NCI-H1694 treated with DMSO at 0.1 percent for 48 hours (cell line): Measurements from ENCODE around the gene C1QTNF2.

Experiments used
- DNase-seq: peaks from one replicate; lab custom pipeline; 2025; lab: John Stamatoyannopoulos, UW

The C1QTNF2 gene

DNA sequence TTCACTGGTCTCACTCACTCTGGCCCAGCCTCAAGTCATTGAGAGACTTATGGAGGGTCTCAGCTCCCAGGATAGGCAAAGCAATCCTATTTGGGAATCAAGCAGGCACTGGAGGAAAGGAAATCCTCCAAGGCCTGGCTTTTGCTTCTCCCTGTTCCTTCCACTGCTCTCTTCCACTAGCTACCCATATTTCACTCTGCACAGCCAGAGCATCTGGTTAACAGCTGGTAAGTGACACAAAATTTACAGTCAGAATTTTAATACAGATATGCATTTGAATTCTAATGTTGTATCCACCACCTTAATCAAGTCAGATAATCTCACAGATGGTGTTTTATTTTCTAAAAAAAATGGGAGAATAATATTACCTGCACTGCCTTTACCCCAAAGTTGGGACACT lies 868 bp upstream of the C1QTNF2 start:
- DNase-seq, result no peak

DNA sequence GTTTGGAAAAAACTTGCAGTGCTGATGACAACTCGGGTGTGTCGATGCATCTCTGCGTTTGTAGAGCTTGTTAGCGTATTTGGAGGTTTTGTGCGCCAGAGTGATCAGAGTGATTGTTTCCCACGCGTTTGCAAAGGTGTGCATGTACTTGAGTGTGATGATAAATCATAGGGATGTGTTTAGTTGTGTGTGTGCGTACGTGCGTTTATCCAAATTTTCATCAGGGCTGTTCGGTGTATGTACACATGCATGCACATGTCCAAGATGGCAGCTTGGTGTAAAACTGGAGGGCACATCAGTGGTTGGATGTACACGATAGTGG lies 248 bp upstream of the C1QTNF2 start:
- DNase-seq, result no peak

DNA sequence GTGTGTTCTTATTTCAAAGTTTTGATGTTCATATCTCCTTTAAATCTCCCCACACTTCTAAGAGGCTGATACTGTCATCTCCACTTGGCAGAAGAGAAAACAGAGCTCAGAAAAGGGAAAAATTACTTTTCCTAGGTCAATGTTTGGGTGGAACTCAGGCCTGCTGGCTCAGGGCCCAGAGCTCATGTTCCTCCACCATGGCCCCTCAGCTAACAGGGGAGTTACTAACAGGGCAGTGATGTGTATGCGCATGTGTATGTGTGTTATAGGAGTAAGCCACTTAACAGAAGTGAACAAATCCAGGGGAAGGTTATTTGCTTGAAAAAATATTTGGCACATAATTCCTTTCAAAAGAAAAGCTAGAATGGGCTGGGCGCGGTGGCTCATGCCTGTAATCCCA lies 2.5 kb downstream of the C1QTNF2 start:
- no peak for DNase-seq

DNA sequence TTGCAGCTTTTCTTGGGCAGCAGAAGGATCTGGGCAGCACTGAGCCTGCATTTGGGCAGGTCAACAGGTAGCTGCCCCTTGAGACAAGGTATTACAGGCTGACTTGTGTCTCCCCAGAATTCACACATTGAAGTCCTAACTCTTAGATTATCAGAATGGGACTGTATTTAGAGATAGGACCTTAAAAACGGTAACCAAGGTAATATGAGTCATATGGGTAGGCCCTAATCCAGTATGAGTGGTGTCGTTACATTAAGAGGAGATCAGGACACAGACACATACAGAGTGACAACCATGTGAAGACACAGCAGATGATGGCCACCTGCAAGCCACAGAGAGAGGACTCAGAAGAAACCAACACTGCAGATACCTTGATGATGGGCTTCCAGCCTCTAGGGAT lies 3.2 kb downstream of the C1QTNF2 start:
- DNase-seq, result no peak

GRCh38 chr5:160366230-160366629 lies 4.2 kb downstream of the C1QTNF2 start:
- no peak for DNase-seq

- no peak for DNase-seq
These were observed 6.6 kb downstream of the C1QTNF2 start for GRCh38 chr5:160363660-160364395.

GRCh38 chr5:160363211-160363610 lies 7.2 kb downstream of the C1QTNF2 start:
- no peak for DNase-seq

GRCh38 chr5:160361624-160362228 lies 8.7 kb downstream of the C1QTNF2 start:
- no peak for DNase-seq

DNA sequence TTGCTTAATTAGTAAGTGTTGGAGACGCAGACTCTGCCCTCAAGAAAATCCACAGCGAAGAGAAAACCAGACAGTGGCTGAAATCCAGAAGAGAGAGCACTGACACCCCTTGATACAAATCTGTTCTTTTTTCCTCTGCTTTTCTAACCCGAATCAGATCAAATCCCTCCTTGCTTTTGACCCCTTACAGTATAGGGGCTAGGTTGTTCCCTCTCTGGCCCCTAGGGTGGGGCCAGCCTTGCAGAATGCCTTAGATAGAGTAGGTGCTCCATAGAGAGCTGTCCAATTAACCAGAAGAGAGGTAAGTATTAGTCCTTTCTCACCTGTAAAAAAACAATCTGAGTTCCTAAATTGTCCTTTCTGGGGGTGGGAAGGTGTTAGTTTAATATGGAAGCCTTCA lies 10.1 kb downstream of the C1QTNF2 start:
- no peak for DNase-seq

DNA sequence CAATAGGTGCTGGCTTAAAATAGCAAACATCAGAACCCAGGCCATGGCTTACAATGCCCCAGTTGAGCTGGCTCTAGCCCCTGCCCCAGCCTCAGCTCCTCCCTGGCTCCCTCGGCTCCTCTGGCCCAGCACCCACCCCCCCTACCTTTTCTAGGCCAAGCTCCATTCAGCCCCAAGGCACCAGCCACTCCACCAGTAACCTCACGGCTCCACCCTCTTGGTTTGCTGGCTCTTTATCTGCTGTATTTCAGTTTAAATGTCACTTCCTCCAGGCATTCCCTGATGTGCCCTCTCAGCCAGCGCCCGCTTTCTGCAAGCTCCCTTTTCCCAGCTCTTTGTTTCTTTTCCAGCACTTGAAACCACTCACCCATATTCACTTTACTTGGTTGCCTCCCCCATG lies 10.6 kb downstream of the C1QTNF2 start:
- DNase-seq, result no peak

DNA sequence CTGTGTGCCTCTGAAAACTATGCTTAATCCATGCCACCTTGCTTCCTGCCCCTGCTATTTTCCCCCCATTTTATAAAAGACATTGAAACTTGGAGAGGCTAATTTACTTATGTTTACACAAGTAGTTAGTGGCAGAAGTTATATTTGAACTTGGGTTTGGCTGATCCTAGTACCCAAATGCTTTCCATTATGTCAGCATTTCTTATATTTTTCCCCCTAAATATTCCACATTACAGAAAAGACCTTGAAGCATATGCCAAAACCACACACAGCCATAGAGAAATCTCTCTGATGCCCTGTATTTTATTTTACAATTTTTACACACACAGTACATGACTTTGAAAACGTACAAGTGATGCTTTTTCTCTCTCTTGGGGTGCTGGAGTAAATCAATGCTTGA lies 11.2 kb downstream of the C1QTNF2 start:
- no peak for DNase-seq

- no peak for DNase-seq
These were observed 12.5 kb downstream of the C1QTNF2 start for GRCh38 chr5:160357861-160358411.

- no peak for DNase-seq
These were observed 13.0 kb downstream of the C1QTNF2 start for GRCh38 chr5:160357394-160357793.

- DNase-seq, result no peak
These were observed 13.7 kb downstream of the C1QTNF2 start for GRCh38 chr5:160356550-160357347.

GRCh38 chr5:160354666-160355065 lies 15.8 kb downstream of the C1QTNF2 start:
- DNase-seq, result no peak

- DNase-seq, result no peak
These were observed 17.0 kb downstream of the C1QTNF2 start for GRCh38 chr5:160353379-160353778.

DNA sequence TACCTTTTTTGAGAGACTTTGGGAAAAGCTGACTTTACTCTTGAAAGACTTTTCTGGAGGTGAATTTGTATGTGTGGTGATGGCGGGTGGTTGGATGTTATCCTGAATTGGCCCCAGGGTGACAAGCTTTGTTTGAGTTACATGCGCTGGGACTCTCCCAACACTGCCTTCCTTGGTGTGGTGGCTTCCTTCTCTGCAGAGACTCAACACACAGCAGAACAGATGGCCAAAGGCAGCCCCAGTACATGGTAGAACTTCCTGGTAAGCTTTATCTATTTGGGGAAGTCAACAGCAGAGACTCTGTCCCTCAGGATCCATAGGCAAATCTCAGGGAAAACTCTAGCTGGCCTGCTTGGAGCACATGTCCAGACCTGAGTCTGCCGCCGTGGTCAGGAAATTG lies 18.1 kb downstream of the C1QTNF2 start:
- no peak for DNase-seq

DNA sequence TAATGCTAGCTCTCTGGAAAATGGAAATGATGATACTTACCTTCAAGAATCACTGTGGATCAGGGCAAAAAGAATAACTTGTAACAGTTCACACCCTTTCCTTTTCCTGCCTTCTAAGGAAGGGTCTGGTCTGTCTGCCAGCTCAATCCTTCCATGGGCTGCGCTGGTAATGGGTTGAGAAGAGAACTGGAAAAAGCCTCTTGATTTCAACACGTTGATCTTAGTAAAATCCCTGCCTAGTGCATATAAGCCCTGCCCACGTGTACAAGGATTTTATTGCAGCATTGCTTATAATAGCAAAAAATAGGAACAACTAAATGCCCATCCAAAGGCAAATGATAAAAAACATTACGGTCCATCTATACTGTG lies 20.5 kb downstream of the C1QTNF2 start:
- no peak for DNase-seq

DNA sequence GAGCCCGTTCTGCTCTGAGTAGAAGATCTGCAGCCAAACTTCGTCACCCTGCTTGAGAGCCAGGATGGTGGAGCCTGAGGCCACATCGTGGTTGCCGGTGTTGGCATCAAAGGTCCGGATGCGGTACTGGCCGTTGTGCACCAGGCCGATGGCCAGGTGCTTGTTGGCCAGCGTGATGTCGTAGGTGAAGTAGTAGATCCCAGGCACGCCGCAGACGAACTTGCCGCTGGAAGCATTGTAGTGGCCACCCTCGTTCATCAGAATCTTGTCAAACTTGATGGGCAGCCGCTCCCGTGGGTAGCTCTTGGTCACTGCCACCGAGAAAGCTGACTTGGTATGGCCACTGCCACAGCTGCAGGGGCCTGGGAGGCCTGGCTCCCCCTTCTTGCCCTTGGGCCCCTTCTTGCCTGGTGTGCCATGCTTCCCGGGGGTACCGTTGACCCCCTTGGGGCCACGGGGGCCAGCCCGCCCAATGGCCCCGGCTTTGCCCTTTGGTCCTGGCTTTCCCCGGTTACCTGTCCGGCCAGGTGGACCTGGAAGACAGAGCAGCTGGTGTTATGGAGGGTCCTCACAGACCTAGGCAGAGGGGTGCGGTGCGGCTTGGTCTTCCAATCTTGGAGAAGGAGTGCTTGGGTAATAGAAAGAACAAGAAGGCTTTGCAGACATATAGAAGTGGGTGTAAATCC lies 21.0 kb downstream of the C1QTNF2 start:
- DNase-seq, result no peak

DNA sequence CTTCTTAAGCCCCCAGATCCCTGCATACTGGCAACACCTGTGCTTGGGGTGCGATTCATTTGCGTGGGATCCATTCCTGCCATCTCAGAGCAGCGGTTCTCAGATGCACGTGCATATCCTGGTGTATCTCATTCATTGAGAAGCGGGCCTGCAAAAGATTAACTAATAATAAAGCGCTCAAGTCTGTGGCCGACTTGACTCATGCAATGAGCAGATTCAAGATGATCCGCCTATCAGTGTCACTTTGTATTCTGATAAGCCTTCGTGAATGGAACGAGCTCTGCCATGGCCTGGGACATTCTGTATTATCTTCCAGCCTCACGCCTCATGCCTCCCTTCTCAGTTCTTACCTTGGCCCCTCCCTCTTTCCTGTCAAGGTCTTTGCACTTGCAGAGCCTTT lies 22.3 kb downstream of the C1QTNF2 start:
- DNase-seq, result no peak

- DNase-seq, result no peak
These were observed 23.0 kb downstream of the C1QTNF2 start for GRCh38 chr5:160347448-160347847.

- no peak for DNase-seq
These were observed 27.9 kb downstream of the C1QTNF2 start for GRCh38 chr5:160342413-160342941.
